HTERT RPE-1 (cell line): ENCODE measurements around the gene VTI1A.

Source experiments
- in situ Hi-C: fragments of 300-500 bp; cut with MboI; formaldehyde crosslinking; loops from 4 replicates; pipeline ENCODE4 v1.14.3; 2020; ENCODE audit warnings: low sequenced_read_pairs

VTI1A gene

GRCh38 chr10:112774210-112774609 is 327.2 kb downstream of the VTI1A start:
- in situ Hi-C loops: no loop called here

- in situ Hi-C loops: no loop called here
These were observed 327.8 kb downstream of the VTI1A start for GRCh38 chr10:112774798-112775197.

- in situ Hi-C loops: no loop called here
These were observed 328.4 kb downstream of the VTI1A start for GRCh38 chr10:112775381-112775780.

- in situ Hi-C loops: no loop called here
These were observed 329.1 kb downstream of the VTI1A start for GRCh38 chr10:112775892-112776674.

- in situ Hi-C loops: no loop called here
These were observed 331.6 kb downstream of the VTI1A start for GRCh38 chr10:112778579-112778978.

- in situ Hi-C loops: no loop called here
These were observed 332.2 kb downstream of the VTI1A start for GRCh38 chr10:112779025-112779770.

GRCh38 chr10:112782200-112782907 is 335.3 kb downstream of the VTI1A start:
- in situ Hi-C loops: no loop called here

- in situ Hi-C loops: no loop called here
These were observed 336.5 kb downstream of the VTI1A start for GRCh38 chr10:112783351-112784021.

- in situ Hi-C loops: no loop called here
These were observed 337.0 kb downstream of the VTI1A start for GRCh38 chr10:112784022-112784461.

- in situ Hi-C loops: no loop called here
These were observed 338.1 kb downstream of the VTI1A start for GRCh38 chr10:112785089-112785488.

- in situ Hi-C loops: no loop called here
These were observed 342.2 kb downstream of the VTI1A start for GRCh38 chr10:112789248-112789647.

- in situ Hi-C loops: no loop called here
These were observed 343.0 kb downstream of the VTI1A start for GRCh38 chr10:112790030-112790429.

GRCh38 chr10:112790921-112791320 is 343.9 kb downstream of the VTI1A start:
- in situ Hi-C loops: no loop called here

GRCh38 chr10:112791447-112791846 is 344.4 kb downstream of the VTI1A start:
- in situ Hi-C loops: no loop called here

- in situ Hi-C loops: no loop called here
These were observed 345.6 kb downstream of the VTI1A start for GRCh38 chr10:112792487-112793201.

- in situ Hi-C loops: no loop called here
These were observed 346.3 kb downstream of the VTI1A start for GRCh38 chr10:112793202-112793921.

GRCh38 chr10:112794201-112794600 is 347.2 kb downstream of the VTI1A start:
- in situ Hi-C loops: no loop called here

- in situ Hi-C loops: no loop called here
These were observed 348.1 kb downstream of the VTI1A start for GRCh38 chr10:112795067-112795466.

GRCh38 chr10:112797197-112797596 is 350.2 kb downstream of the VTI1A start:
- in situ Hi-C loops: no loop called here

GRCh38 chr10:112797855-112798254 is 350.8 kb downstream of the VTI1A start:
- in situ Hi-C loops: no loop called here
